IPS-20b (cell line): ENCODE data around the gene KMT2B.
A peak's percentile ranks its signal among the peaks of the same experiment; 100 is the strongest.

Source experiments
- H3K27ac ChIP-seq: one replicate; pipeline ENCODE4 v1.5.1; 2013; ENCODE audit warnings: low read length
- H3K27me3 ChIP-seq: 2 replicates; pipeline ENCODE4 v1.6.1; 2013; ENCODE audit warnings: mild to moderate bottlenecking, low read length, inconsistent platforms; ENCODE audit not compliant: insufficient read depth
- H3K36me3 ChIP-seq: 2 replicates; pipeline ENCODE4 v1.6.1; 2013; ENCODE audit warnings: low read depth, mild to moderate bottlenecking, inconsistent platforms, low read length, moderate library complexity; ENCODE audit not compliant: insufficient read depth
- H3K4me1 ChIP-seq: 2 replicates; pipeline ENCODE4 v1.6.1; 2013; ENCODE audit warnings: mild to moderate bottlenecking, control low read depth, inconsistent platforms, low read length, moderate library complexity; ENCODE audit not compliant: insufficient read depth
- H3K4me3 ChIP-seq: 2 replicates; pipeline ENCODE4 v1.5.1; 2013; ENCODE audit warnings: mild to moderate bottlenecking, low read length, inconsistent platforms
- H3K9ac ChIP-seq: 2 replicates; pipeline ENCODE4 v1.6.1; 2013; ENCODE audit warnings: low read depth, mild to moderate bottlenecking, inconsistent platforms, low read length, moderate library complexity
- H3K9me3 ChIP-seq: 2 replicates; pipeline ENCODE4 v1.6.1; 2013; ENCODE audit warnings: mild to moderate bottlenecking, low read depth, low read length, inconsistent platforms; ENCODE audit not compliant: insufficient read depth

The KMT2B gene

GRCh38 chr19:35713506-35713850 is 4.3 kb upstream of the KMT2B start:
- H3K27me3 ChIP-seq, result peaks cover 10% of the 10 kb centered on the region
- H3K27ac ChIP-seq, result no peak overlapping the region
- H3K4me3 ChIP-seq, result no peak overlapping the region
- H3K9ac ChIP-seq, result no peak overlapping the region
- H3K4me1 ChIP-seq, result peaks cover 19% of the 10 kb centered on the region
- H3K9me3 ChIP-seq, result no peaks in the 10 kb centered on the region
- no peaks in the 10 kb centered on the region for H3K36me3 ChIP-seq

GRCh38 chr19:35713904-35714495 is 3.8 kb upstream of the KMT2B start:
- Histone ChIP-seq H3K4me3 (no peak overlapping the region), H3K36me3 (no peaks in the 10 kb centered on the region), H3K9ac (no peak overlapping the region), H3K9me3 (no peaks in the 10 kb centered on the region), H3K27ac (no peak overlapping the region), H3K4me1 (peaks cover 19% of the 10 kb centered on the region), H3K27me3 (peaks cover 9% of the 10 kb centered on the region)

GRCh38 chr19:35714601-35715354 is 3.0 kb upstream of the KMT2B start:
- Histone ChIP-seq H3K9ac (no peak overlapping the region), H3K27me3 (peaks cover 9% of the 10 kb centered on the region), H3K4me3 (no peak overlapping the region; the same call in 1 of the 2 replicates), H3K4me1 (peaks cover 19% of the 10 kb centered on the region), H3K36me3 (0 out of 2 replicates have a peak, but pooled peaks cover 3% of the 10 kb centered on the region), H3K27ac (no peak overlapping the region), H3K9me3 (no peaks in the 10 kb centered on the region)

- Histone ChIP-seq H3K4me3 (peak overlapping the region; percentile 85; the same call in 1 of the 2 replicates), H3K9me3 (no peaks in the 10 kb centered on the region), H3K9ac (peak overlapping the region; percentile 94), H3K36me3 (peaks cover 8% of the 10 kb centered on the region; the same call in 1 of the 2 replicates), H3K27me3 (peaks cover 9% of the 10 kb centered on the region), H3K4me1 (peaks cover 19% of the 10 kb centered on the region), H3K27ac (no peak overlapping the region)
These were observed 2.4 kb upstream of the KMT2B start for GRCh38 chr19:35715355-35715809.

GRCh38 chr19:35715981-35716800 is 1.6 kb upstream of the KMT2B start:
- Histone ChIP-seq H3K27ac (peak overlapping the region; percentile 79), H3K4me3 (peak overlapping the region; percentile 85), H3K4me1 (peaks cover 17% of the 10 kb centered on the region), H3K27me3 (peaks cover 9% of the 10 kb centered on the region), H3K9me3 (no peaks in the 10 kb centered on the region), H3K9ac (peak overlapping the region; percentile 94), H3K36me3 (peaks cover 8% of the 10 kb centered on the region; the same call in 1 of the 2 replicates)

DNA sequence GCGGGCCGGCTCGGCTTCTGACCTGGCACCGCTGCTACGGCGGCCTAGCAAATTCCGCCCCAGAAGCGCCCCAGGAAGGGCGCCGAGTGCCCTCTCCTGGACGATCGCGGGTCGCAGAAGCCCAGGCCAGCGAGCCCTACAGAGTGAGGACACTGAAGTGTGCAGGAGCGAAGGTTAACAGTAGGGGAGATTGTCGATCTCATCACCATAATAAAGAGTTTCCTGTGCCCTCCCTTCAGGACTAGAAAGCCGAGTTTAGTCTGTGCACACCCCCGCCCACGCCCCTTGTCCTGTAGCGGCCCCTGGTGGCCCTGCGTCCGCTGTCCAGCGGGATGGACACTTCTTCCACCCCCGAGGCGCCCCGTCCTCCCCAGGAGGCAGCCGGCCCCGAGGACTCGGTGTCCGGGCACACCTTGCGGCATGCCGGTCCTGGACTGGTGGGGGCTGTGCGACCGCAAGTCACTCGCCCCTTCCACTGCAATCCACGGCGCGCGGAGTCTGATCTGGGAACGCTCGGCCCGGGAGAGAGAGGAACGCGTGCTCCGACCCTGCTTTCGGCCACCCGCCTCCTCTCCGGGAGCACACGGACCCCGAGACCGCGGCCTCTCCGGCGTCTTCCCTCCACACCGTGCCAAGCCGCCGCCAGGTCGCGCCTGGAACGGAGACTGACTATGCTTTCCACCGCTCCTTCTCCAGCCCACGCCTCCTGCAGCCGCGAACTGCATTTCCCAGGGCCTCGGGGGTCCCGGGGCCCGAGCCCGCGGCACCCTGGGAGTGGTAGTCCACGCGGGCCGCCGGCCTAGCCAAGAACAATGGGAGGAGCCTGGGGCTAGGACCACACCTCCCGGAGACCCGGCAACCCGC is 770 bp upstream of the KMT2B start:
- Histone ChIP-seq H3K4me1 (peaks cover 14% of the 10 kb centered on the region; the same call in 1 of the 2 replicates), H3K27me3 (peaks cover 9% of the 10 kb centered on the region), H3K36me3 (peaks cover 15% of the 10 kb centered on the region), H3K4me3 (peak overlapping the region; percentile 85), H3K9me3 (no peaks in the 10 kb centered on the region), H3K9ac (peak overlapping the region; percentile 94), H3K27ac (peak overlapping the region; percentile 79)

- no peaks in the 10 kb centered on the region for H3K9me3 ChIP-seq
- H3K27ac ChIP-seq, result no peak overlapping the region
- peak overlapping the region; percentile 91 for H3K4me3 ChIP-seq
- H3K36me3 ChIP-seq, result peaks cover 30% of the 10 kb centered on the region
- peak overlapping the region; percentile 81 for H3K9ac ChIP-seq
- peaks cover 14% of the 10 kb centered on the region; the same call in 1 of the 2 replicates for H3K4me1 ChIP-seq
- H3K27me3 ChIP-seq, result peaks cover 9% of the 10 kb centered on the region
These were observed 690 bp downstream of the KMT2B start for GRCh38 chr19:35718345-35719041.

DNA sequence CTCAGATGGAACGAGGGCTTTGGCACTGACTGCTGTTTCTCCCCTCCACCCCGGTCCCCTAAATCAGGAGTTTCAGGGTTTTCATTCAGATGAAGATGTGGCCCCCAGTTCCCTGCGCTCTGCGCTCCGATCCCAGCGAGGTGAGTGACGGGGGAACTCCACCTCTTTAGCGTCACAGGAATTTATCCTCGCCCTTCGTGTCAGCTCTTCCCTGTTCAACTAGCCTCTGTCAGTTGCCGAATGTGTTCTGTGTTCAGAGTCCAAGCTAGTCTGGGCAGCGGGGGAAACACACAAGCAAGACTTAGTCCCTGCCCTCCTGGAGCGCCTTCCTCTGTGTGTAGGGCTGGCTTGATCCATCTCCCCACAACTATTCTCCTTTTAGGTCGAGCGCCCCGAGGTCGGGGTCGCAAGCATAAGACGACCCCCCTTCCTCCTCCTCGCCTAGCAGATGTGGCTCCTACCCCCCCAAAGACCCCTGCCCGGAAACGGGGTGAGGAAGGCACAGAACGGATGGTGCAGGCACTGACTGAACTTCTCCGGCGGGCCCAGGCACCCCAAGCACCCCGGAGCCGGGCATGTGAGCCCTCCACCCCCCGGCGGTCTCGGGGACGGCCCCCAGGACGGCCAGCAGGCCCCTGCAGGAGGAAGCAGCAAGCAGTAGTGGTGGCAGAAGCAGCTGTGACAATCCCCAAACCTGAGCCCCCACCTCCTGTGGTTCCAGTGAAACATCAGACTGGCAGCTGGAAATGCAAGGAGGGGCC is 1.8 kb downstream of the KMT2B start:
- Histone ChIP-seq H3K4me1 (peaks cover 11% of the 10 kb centered on the region; the same call in 1 of the 2 replicates), H3K9ac (no peak overlapping the region; the same call in 1 of the 2 replicates), H3K27me3 (peaks cover 9% of the 10 kb centered on the region), H3K36me3 (peaks cover 41% of the 10 kb centered on the region), H3K9me3 (no peaks in the 10 kb centered on the region), H3K27ac (no peak overlapping the region), H3K4me3 (peak overlapping the region; percentile 91; the same call in 1 of the 2 replicates)

GRCh38 chr19:35720163-35720524 is 2.3 kb downstream of the KMT2B start:
- Histone ChIP-seq H3K4me3 (no peak overlapping the region), H3K9me3 (no peaks in the 10 kb centered on the region), H3K27me3 (peaks cover 7% of the 10 kb centered on the region), H3K9ac (no peak overlapping the region), H3K36me3 (peaks cover 46% of the 10 kb centered on the region), H3K27ac (no peak overlapping the region), H3K4me1 (peaks cover 7% of the 10 kb centered on the region; the same call in 1 of the 2 replicates)

GRCh38 chr19:35720648-35721047 is 2.8 kb downstream of the KMT2B start:
- H3K9me3 ChIP-seq, result no peaks in the 10 kb centered on the region
- H3K4me1 ChIP-seq, result peaks cover 1% of the 10 kb centered on the region; the same call in 1 of the 2 replicates
- H3K27ac ChIP-seq, result no peak overlapping the region
- H3K27me3 ChIP-seq, result peaks cover 2% of the 10 kb centered on the region
- H3K4me3 ChIP-seq, result no peak overlapping the region
- peaks cover 51% of the 10 kb centered on the region for H3K36me3 ChIP-seq
- no peak overlapping the region for H3K9ac ChIP-seq
